HG02763 (cell line): Measurements from ENCODE around the gene IQGAP3.

Experiments
- ATAC-seq: cut with Tn5 transposase; IDR thresholded peaks from one replicate; pipeline ENCODE4 v1.9.1; 2021; ENCODE audit warnings: mild to moderate bottlenecking, moderate library complexity; ENCODE audit not compliant: unreplicated experiment

Gene IQGAP3

GRCh38 chr1:156511644-156512043 is 60.7 kb downstream of the IQGAP3 start:
- ATAC-seq = no peak

- ATAC-seq = no peak
Measured at GRCh38 chr1:156510709-156511108, 61.7 kb downstream of the IQGAP3 start.

GRCh38 chr1:156509424-156510034 is 62.8 kb downstream of the IQGAP3 start:
- ATAC-seq = no peak

- ATAC-seq = no peak
Measured at GRCh38 chr1:156508955-156509234, 63.5 kb downstream of the IQGAP3 start.

- no peak for ATAC-seq
Measured at GRCh38 chr1:156508205-156508954, 64.0 kb downstream of the IQGAP3 start.

- ATAC-seq = no peak
Measured at GRCh38 chr1:156506450-156506849, 65.9 kb downstream of the IQGAP3 start.

GRCh38 chr1:156505679-156506298 is 66.6 kb downstream of the IQGAP3 start:
- no peak for ATAC-seq

- peak; percentile 35 for ATAC-seq
Measured at GRCh38 chr1:156504821-156505678, 67.3 kb downstream of the IQGAP3 start.

- ATAC-seq = no peak
Measured at GRCh38 chr1:156504438-156504813, 67.9 kb downstream of the IQGAP3 start.

- ATAC-seq = no peak
Measured at GRCh38 chr1:156503698-156504437, 68.5 kb downstream of the IQGAP3 start.

GRCh38 chr1:156502894-156503697 is 69.3 kb downstream of the IQGAP3 start:
- ATAC-seq = no peak

- no peak for ATAC-seq
Measured at GRCh38 chr1:156502391-156502893, 69.9 kb downstream of the IQGAP3 start.

GRCh38 chr1:156500793-156501506 is 71.4 kb downstream of the IQGAP3 start:
- ATAC-seq = peak; percentile 49

- ATAC-seq = peak; percentile 2
Measured at GRCh38 chr1:156500543-156500792, 71.9 kb downstream of the IQGAP3 start, which contains the start of gene MEF2D. MEF2D (minus strand) TSS chr1:156500775; CDS start chr1:156483292, 17,483 bp downstream.

- ATAC-seq = peak; percentile 1
Measured at GRCh38 chr1:156499842-156500542, 72.4 kb downstream of the IQGAP3 start.

GRCh38 chr1:156499194-156499841 is 73.0 kb downstream of the IQGAP3 start:
- ATAC-seq = no peak

GRCh38 chr1:156498432-156499193 is 73.8 kb downstream of the IQGAP3 start:
- ATAC-seq = no peak
